ENCODE measurements around the gene TAF7.
"Not testable (repeated sequence)": the region's sequence is repeated elsewhere in the genome, so short reads cannot be mapped to it uniquely, and the experiment has no call there.

The TAF7 gene

GRCh38 chr5:141320225-141321169 is at the start of gene TAF7:
Gene TAF7, minus strand, starts transcription at chr5:141320784. Its CDS starts 740 bp downstream, at chr5:141320044.
- DNase-seq (ENCODE audit: low spot score) = peak; percentile 89

- DNase-seq (ENCODE audit: low spot score) = no peak
Observed at GRCh38 chr5:141366016-141366896, 45.7 kb upstream of the TAF7 start.

DNA sequence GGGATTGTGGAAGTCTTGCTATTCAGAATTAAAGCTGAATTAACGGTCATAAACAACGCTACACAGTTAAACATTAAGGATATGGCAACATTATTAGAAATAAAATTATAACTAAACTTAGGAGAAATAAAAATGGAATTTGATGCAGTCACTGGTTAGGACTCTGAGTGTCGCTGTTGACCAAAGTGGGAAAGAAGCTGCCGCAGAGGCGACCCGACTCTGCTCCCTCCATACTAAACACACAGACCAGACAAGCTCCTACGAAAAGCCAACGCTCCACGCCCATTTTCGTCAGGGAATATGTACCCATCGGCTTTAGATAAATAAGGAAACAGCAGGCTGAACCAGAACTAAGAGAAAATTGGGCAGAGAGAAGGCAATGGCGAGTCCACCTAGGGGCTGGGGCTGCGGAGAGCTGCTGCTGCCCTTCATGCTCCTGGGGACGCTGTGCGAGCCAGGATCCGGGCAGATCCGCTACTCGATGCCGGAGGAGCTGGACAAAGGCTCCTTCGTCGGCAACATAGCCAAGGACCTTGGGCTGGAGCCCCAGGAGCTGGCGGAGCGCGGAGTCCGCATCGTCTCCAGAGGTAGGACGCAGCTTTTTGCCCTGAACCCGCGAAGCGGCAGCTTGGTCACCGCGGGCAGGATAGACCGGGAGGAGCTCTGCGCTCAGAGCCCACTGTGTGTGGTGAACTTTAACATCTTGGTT is 43.5 kb upstream of the TAF7 start, which contains the start of gene PCDHGA5:
Gene PCDHGA5 (plus strand): TSS at position 211 of the 709 bp plus-strand sequence. CDS start 169 bp downstream, at position 380.
- no peak for DNase-seq (ENCODE audit: low spot score)

- no peak for DNase-seq (ENCODE audit: low spot score)
Observed at GRCh38 chr5:141362719-141363118, 42.1 kb upstream of the TAF7 start.

GRCh38 chr5:141360685-141361084 is 40.1 kb upstream of the TAF7 start:
- DNase-seq (ENCODE audit: low spot score) = no peak

DNA sequence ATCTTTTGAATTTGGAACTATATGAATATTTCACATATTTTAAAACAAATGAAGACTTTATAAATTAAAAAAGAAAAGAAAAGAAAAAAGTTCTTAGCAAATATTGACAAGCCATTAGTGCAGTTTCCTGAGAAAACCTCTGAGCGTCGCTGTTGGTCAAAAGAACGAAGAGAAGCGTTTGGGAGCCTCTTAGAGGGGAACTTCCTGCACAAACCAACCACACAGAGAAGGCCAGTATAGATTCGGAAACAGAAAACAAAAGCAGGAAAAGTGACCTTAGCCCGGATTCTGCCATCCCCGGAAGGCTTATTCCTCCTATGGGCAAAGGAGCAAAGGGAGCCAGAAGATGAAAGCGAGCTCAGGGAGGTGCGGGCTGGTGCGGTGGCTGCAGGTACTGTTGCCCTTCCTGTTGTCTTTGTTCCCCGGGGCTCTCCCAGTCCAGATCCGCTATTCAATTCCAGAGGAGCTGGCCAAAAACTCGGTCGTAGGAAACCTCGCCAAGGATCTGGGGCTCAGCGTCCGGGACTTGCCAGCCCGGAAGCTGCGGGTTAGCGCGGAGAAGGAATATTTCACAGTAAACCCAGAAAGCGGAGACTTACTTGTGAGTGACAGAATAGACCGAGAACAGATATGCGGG is 39.3 kb upstream of the TAF7 start, which contains the start of gene PCDHGB2:
Gene PCDHGB2 (plus strand): TSS at position 205 of the 637 bp plus-strand sequence. CDS start 142 bp downstream, at position 347.
- no peak for DNase-seq (ENCODE audit: low spot score)

DNA sequence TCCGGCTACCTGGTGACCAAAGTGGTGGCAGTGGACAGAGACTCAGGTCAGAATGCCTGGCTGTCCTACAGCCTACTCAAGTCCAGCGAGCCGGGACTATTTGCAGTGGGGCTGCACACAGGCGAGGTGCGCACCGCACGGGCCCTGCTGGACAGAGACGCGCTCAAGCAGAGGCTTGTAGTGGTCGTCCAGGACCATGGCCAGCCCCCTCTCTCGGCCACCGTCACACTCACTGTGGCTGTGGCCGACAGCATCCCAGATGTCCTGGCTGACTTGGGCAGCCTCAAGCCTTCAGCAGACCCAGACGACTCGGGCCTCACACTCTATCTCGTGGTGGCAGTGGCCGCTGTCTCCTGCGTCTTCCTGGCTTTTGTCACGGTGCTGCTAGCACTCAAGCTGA is 36.4 kb upstream of the TAF7 start:
- no peak for DNase-seq (ENCODE audit: low spot score)

DNA sequence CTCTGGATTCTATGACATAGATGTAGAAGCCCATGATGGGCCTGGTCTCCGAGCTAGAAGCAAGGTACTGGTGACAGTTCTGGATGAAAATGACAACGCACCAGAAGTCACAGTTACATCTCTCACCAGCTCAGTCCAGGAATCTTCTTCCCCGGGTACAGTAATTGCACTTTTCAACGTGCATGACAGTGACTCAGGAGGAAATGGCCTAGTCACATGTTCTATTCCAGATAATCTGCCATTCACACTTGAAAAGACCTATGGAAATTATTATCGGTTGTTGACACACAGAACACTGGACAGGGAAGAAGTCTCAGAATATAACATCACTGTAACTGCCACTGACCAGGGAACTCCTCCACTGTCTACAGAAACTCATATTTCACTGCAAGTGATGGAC is 35.5 kb upstream of the TAF7 start:
- no peak for DNase-seq (ENCODE audit: low spot score)

- DNase-seq (ENCODE audit: low spot score) = no peak
Observed at GRCh38 chr5:141355641-141356040, 35.1 kb upstream of the TAF7 start.

GRCh38 chr5:141354900-141355469 is 34.4 kb upstream of the TAF7 start, which contains the start of gene PCDHGA4:
Gene PCDHGA4, plus strand, starts transcription at chr5:141355021. Its CDS starts 87 bp downstream, at chr5:141355108.
- no peak for DNase-seq (ENCODE audit: low spot score)

DNA sequence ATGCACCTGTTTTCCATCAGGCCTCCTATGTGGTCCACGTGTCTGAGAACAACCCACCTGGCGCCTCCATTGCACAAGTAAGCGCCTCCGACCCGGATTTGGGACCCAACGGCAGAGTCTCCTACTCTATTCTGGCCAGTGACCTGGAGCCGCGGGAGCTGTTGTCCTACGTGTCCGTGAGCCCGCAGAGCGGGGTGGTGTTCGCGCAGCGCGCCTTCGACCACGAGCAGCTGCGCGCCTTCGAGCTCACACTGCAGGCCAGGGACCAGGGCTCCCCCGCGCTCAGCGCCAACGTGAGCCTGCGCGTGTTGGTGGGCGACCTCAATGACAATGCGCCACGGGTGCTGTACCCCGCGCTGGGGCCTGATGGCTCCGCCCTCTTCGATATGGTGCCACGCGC is 31.0 kb upstream of the TAF7 start:
- no peak for DNase-seq (ENCODE audit: low spot score)

DNA sequence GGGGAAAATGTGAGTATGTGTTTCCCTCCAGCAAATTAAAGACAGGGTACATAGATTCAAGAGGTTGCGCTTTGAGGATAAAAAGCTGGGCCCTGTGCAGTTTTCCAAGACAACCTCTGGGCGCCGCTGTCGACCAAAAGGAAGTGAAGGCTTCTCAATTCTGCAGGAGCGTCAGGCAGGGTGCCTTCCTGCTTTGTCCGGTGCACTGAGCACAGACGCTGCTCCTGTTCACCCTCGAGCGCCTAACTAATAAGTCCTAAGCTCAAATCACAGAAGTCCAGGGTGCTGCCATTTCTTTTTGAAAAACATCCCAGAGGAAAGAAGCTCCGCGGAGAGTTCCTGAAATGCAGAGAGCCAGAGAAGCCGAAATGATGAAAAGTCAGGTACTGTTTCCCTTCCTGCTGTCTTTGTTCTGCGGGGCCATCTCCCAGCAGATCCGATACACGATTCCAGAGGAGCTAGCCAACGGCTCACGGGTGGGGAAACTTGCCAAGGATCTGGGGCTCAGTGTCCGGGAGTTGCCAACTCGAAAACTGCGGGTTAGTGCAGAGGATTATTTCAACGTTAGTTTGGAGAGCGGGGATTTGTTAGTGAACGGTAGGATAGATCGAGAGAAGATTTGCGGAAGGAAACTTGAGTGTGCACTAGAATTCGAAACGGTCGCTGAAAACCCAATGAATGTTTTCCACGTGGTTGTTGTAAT is 29.5 kb upstream of the TAF7 start, which contains the start of gene PCDHGB1:
Gene PCDHGB1 (plus strand): TSS at position 183 of the 703 bp plus-strand sequence. CDS start 162 bp downstream, at position 345.
- no peak for DNase-seq (ENCODE audit: low spot score)

DNA sequence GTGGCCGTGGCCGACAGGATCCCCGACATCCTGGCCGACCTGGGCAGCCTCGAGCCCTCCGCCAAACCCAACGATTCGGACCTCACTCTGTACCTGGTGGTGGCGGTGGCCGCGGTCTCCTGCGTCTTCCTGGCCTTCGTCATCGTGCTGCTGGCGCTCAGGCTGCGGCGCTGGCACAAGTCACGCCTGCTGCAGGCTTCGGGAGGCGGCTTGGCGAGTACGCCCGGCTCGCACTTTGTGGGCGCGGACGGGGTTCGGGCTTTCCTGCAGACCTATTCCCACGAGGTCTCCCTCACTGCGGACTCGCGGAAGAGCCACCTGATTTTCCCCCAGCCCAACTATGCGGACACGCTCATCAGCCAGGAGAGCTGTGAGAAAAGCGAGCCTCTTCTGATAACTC is 25.4 kb upstream of the TAF7 start:
- not testable (repeated sequence) for DNase-seq (ENCODE audit: low spot score)

GRCh38 chr5:141345327-141345726 is 24.7 kb upstream of the TAF7 start:
- no peak for DNase-seq (ENCODE audit: low spot score)

DNA sequence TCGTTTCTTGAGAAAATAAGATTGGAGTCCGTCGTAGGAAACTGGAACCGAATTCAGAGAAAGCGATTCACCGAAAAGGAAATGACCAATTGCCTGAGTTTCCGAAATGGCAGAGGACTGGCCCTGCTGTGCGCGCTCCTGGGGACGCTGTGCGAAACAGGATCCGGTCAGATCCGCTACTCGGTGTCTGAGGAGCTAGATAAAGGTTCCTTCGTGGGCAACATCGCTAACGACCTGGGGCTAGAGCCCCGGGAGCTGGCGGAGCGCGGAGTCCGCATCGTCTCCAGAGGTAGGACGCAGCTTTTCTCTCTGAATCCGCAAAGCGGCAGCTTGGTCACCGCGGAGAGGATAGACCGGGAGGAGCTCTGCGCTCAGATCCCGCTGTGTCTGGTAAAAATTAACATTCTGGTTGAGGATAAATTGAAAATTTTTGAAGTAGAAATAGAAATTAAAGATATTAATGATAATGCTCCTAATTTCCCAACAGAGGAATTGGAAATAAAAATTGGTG is 23.4 kb upstream of the TAF7 start:
- DNase-seq (ENCODE audit: low spot score) = no peak

- DNase-seq (ENCODE audit: low spot score) = no peak
Observed at GRCh38 chr5:141343242-141343952, 22.8 kb upstream of the TAF7 start, which contains the start of gene PCDHGA3. Gene PCDHGA3, plus strand, starts transcription at chr5:141343829. Its CDS starts 205 bp downstream, at chr5:141344034.

- no peak for DNase-seq (ENCODE audit: low spot score)
Observed at GRCh38 chr5:141342773-141343172, 22.2 kb upstream of the TAF7 start.

- not testable (repeated sequence) for DNase-seq (ENCODE audit: low spot score)
Observed at GRCh38 chr5:141340781-141341354, 20.3 kb upstream of the TAF7 start.

Data from hematopoietic multipotent progenitor cell treated with erythropoietin and hydrocortisone succinate and interleukin-3 and kit ligand, for 15 days (in vitro differentiated cells).